ENCODE measurements around the gene SCYL3. TPM values are rescaled to one million over a fixed set of nuclear protein-coding genes. Genes with fewer than 3 reads are reported as not detected.
"Not testable (repeated sequence)": the region's sequence is repeated elsewhere in the genome, so short reads cannot be mapped to it uniquely, and the experiment has no call there.

SCYL3 gene
- polyA plus RNA-seq, 1 experiment = 9.8 TPM

GRCh38 chr1:169814265-169814664, 79.4 kb downstream of the SCYL3 start:
- POLR2A ChIA-PET = no interaction called here
- CTCF ChIA-PET = no interaction called here
- Histone ChIP-seq H3K27me3 (ENCODE audit: control insufficient read depth, insufficient read depth, low read length) (no peaks in the 10 kb centered on the region), H3K9me3 (ENCODE audit: control insufficient read depth, insufficient read depth, low read length) (no peaks in the 10 kb centered on the region), H3K27ac (ENCODE audit: low read depth, low read length) (no peak overlapping the region), H3K4me3 (ENCODE audit: low read depth, low read length) (no peak overlapping the region)
- TF ChIP-seq CTCF (IDR thresholded peaks at IDR 0.05; ENCODE audit: low read depth, low read length) = no peak
- no peak for DNase-seq (ENCODE audit: low read depth, low spot score)

GRCh38 chr1:169812131-169812530, 81.6 kb downstream of the SCYL3 start:
- ChIA-PET POLR2A (no interaction called here), CTCF (no interaction called here)
- DNase-seq (ENCODE audit: low read depth, low spot score) = no peak
- no peak for TF ChIP-seq CTCF (IDR thresholded peaks at IDR 0.05; ENCODE audit: low read depth, low read length)
- Histone ChIP-seq H3K4me3 (ENCODE audit: low read depth, low read length) (no peak overlapping the region), H3K27me3 (ENCODE audit: control insufficient read depth, insufficient read depth, low read length) (no peaks in the 10 kb centered on the region), H3K27ac (ENCODE audit: low read depth, low read length) (no peak overlapping the region), H3K9me3 (ENCODE audit: control insufficient read depth, insufficient read depth, low read length) (no peaks in the 10 kb centered on the region)

- CTCF ChIA-PET = interaction anchor here (3.6 kb wide), 1 partner anchor 210 kb away, joined by 37 read pairs; no protein-coding TSS in a partner anchor
Observed at GRCh38 chr1:169811418-169812035, 82.2 kb downstream of the SCYL3 start.

GRCh38 chr1:169809370-169810095, 84.2 kb downstream of the SCYL3 start:
- TF ChIP-seq CTCF (IDR thresholded peaks at IDR 0.05; ENCODE audit: low read depth, low read length) = peak; percentile 48
- Histone ChIP-seq H3K27ac (ENCODE audit: low read depth, low read length) (no peak overlapping the region), H3K4me3 (ENCODE audit: low read depth, low read length) (no peak overlapping the region), H3K9me3 (ENCODE audit: control insufficient read depth, insufficient read depth, low read length) (no peaks in the 10 kb centered on the region), H3K27me3 (ENCODE audit: control insufficient read depth, insufficient read depth, low read length) (no peaks in the 10 kb centered on the region)
- POLR2A ChIA-PET = no interaction called here
- CTCF ChIA-PET = interaction anchor here (0.6 to 3.6 kb wide), 25 partner anchors 8 to 1208 kb away, joined by 3 to 37 read pairs (median 5); partner anchors contain the start of genes F5 and METTL18
- DNase-seq (ENCODE audit: low read depth, low spot score) = peak; percentile 4

More at GRCh38 chr1:169811418-169812035, 82.2 kb downstream of the SCYL3 start:
- H3K27ac ChIP-seq (ENCODE audit: low read depth, low read length); POLR2A ChIA-PET; H3K27me3 ChIP-seq (ENCODE audit: control insufficient read depth, insufficient read depth, low read length); H3K9me3 ChIP-seq (ENCODE audit: control insufficient read depth, insufficient read depth, low read length); DNase-seq (ENCODE audit: low read depth, low spot score); H3K4me3 ChIP-seq (ENCODE audit: low read depth, low read length): not testable (repeated sequence)

- no peak for DNase-seq (ENCODE audit: low read depth, low spot score)
- ChIA-PET POLR2A (no interaction called here), CTCF (no interaction called here)
- no peak for TF ChIP-seq CTCF (IDR thresholded peaks at IDR 0.05; ENCODE audit: low read depth, low read length)
- Histone ChIP-seq H3K27ac (ENCODE audit: low read depth, low read length) (no peak overlapping the region), H3K27me3 (ENCODE audit: control insufficient read depth, insufficient read depth, low read length) (no peaks in the 10 kb centered on the region), H3K4me3 (ENCODE audit: low read depth, low read length) (no peak overlapping the region), H3K9me3 (ENCODE audit: control insufficient read depth, insufficient read depth, low read length) (no peaks in the 10 kb centered on the region)
Observed at GRCh38 chr1:169804941-169805340, 88.8 kb downstream of the SCYL3 start.

All from AG04450 (cell line).